Measurements from ENCODE around the gene CD300LF. TPM values are rescaled to one million over a fixed set of nuclear protein-coding genes. Genes with fewer than 3 reads are reported as not detected.

CD300LF gene
- total RNA-seq, 4 donors from 2014 or later, result 0.13 to 0.27 TPM; not detected in 2

- intact Hi-C loops (cut with DNase I; ENCODE audit: low total_unique reads), result no loop called here
- TF ChIP-seq POLR2A (IDR thresholded peaks at IDR 0.05), result no peak
- TF ChIP-seq, protein P1, sequence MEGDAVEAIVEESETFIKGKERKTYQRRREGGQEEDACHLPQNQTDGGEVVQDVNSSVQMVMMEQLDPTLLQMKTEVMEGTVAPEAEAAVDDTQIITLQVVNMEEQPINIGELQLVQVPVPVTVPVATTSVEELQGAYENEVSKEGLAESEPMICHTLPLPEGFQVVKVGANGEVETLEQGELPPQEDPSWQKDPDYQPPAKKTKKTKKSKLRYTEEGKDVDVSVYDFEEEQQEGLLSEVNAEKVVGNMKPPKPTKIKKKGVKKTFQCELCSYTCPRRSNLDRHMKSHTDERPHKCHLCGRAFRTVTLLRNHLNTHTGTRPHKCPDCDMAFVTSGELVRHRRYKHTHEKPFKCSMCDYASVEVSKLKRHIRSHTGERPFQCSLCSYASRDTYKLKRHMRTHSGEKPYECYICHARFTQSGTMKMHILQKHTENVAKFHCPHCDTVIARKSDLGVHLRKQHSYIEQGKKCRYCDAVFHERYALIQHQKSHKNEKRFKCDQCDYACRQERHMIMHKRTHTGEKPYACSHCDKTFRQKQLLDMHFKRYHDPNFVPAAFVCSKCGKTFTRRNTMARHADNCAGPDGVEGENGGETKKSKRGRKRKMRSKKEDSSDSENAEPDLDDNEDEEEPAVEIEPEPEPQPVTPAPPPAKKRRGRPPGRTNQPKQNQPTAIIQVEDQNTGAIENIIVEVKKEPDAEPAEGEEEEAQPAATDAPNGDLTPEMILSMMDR (IDR thresholded peaks at IDR 0.05), result no peak
- no peak overlapping the region for H3K4me3 ChIP-seq (ENCODE audit: low read depth, poor library complexity, severe bottlenecking)
- no peak for DNase-seq (ENCODE audit: low spot score in 2 of 2)
- WGBS, 2 donors, result 74 to 77% methylated on average over 6 of the region's 6 CpGs
Measured at GRCh38 chr17:74658620-74659019, 54.1 kb downstream of the CD300LF start.

DNA sequence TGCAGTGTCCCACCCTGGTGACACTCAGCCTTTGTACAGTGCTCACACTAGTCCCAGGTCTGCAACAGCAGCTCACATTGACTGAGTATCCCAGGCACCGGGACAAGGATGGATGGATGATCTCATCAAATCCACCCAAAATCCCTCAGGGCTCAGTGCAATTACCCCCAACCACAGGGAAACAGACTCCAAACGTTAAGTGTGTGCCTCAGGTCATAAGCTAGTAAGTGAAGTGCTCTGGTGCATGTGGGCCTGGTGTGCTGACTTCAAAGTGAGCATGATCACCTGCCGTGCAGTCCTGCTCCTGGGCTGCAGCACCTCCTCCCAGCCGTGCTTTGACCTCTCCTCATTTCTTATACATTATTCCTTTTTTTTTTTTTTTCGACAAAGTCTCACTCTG is 58.0 kb downstream of the CD300LF start:
- TF ChIP-seq, protein P1 (IDR thresholded peaks at IDR 0.05), result no peak
- no peak for TF ChIP-seq POLR2A (IDR thresholded peaks at IDR 0.05)
- 36 to 42% methylated on average over 5 of the region's 5 CpGs for WGBS, 2 donors

GRCh38 chr17:74652020-74652419 is 60.7 kb downstream of the CD300LF start:
- no peak for TF ChIP-seq POLR2A (IDR thresholded peaks at IDR 0.05)
- TF ChIP-seq, protein P1 (IDR thresholded peaks at IDR 0.05), result no peak
- 80 to 85% methylated on average over 3 of the region's 3 CpGs for WGBS, 2 donors
- H3K4me3 ChIP-seq (ENCODE audit: low read depth, poor library complexity, severe bottlenecking), result no peak overlapping the region
- intact Hi-C loops (cut with DNase I; ENCODE audit: low total_unique reads), result no loop called here
- DNase-seq (ENCODE audit: low spot score in 2 of 2), result peak in 1 of 2 donors; percentile 52

More for the DNA sequence above, 58.0 kb downstream of the CD300LF start:
- H3K4me3 ChIP-seq (ENCODE audit: low read depth, poor library complexity, severe bottlenecking), result no peak overlapping the region
- DNase-seq (ENCODE audit: low spot score in 2 of 2), result peak in 1 of 2 donors; percentile 14
- intact Hi-C loops (cut with DNase I; ENCODE audit: low total_unique reads), result no loop called here

GRCh38 chr17:74649909-74650308 is 62.8 kb downstream of the CD300LF start:
- 33 to 40% methylated on average over 6 of the region's 6 CpGs for WGBS, 2 donors
- DNase-seq (ENCODE audit: low spot score in 2 of 2), result peak in 1 of 2 donors; percentile 32
- intact Hi-C loops (cut with DNase I; ENCODE audit: low total_unique reads), result no loop called here
- TF ChIP-seq POLR2A (IDR thresholded peaks at IDR 0.05), result no peak
- TF ChIP-seq, protein P1 (IDR thresholded peaks at IDR 0.05), result no peak
- no peak overlapping the region for H3K4me3 ChIP-seq (ENCODE audit: low read depth, poor library complexity, severe bottlenecking)

DNA sequence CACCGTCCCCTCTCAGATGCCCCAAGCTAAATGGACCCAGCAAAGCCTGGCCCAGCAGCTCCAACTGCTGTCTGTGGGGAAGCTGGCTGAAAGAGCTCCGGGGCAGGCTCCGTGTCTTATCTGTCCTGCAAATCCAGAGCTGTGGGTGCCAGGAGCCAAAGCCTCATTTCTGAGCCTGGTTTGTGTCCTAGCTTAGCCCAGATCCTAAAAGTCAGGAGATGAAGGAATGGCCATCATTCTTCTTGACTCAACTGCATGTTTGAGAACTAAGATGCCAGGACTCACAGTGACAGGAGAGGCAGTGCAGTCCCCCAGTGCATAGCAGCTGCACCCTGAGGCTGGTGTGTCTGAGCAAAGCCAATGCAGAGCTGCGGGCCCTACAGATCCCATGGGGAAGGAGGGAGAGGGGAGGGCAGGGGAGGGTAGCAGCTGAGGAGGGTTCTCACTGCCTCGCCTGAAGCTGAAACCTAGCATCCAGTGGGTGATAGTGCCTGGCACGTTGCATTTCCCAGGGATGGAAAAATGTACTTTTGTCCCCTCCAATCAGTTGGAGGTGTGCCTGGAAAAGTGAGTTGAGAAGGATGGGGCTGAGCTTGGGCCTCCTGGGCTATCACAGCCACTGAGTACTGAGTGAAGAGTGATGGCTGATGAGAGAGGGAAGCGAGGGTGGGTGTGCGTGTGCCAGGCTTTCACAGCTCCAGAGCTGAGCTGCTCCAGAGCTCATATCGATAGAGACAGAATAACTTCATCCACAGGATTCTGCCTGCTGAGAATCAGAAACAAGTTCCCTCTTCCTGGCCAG is 64.7 kb downstream of the CD300LF start:
- WGBS, 2 donors, result 61 to 67% methylated on average over 9 of the region's 9 CpGs
- no peak for TF ChIP-seq POLR2A (IDR thresholded peaks at IDR 0.05)
- TF ChIP-seq, protein P1 (IDR thresholded peaks at IDR 0.05), result no peak
- intact Hi-C loops (cut with DNase I; ENCODE audit: low total_unique reads), result no loop called here
- H3K4me3 ChIP-seq (ENCODE audit: low read depth, poor library complexity, severe bottlenecking), result no peak overlapping the region
- peak in 1 of 2 donors; percentile 81 for DNase-seq (ENCODE audit: low spot score in 2 of 2)
